Neural progenitor cell (in vitro differentiated cells): ENCODE results near the gene PIGB. TPM values are rescaled to one million over a fixed set of nuclear protein-coding genes. Genes with fewer than 3 reads are reported as not detected.

ENCODE experiments used
- DNase-seq: peaks from one replicate; pipeline ENCODE4 v3.0.0-alpha.2; 2016; ENCODE audit warnings: low spot score
- H2AFZ ChIP-seq: fragments of 200-600 bp; sonication (generic); replicated peaks from 2 replicates; pipeline ENCODE4 v1.6.1; 2016; ENCODE audit warnings: antibody characterized with exemption
- H3F3A ChIP-seq: fragments of 200-600 bp; sonication (generic); 2 replicates; pipeline ENCODE4 v1.6.1; 2016; ENCODE audit warnings: antibody characterized with exemption, low read depth
- H3K27ac ChIP-seq: fragments of 200-600 bp; sonication (generic); 2 replicates; pipeline ENCODE4 v1.5.1; 2016; ENCODE audit warnings: mild to moderate bottlenecking
- H3K27me3 ChIP-seq: fragments of 200-600 bp; sonication (generic); 2 replicates; pipeline ENCODE4 v1.6.1; 2016; ENCODE audit warnings: mild to moderate bottlenecking, moderate library complexity
- H3K36me3 ChIP-seq: fragments of 200-600 bp; sonication (generic); 2 replicates; pipeline ENCODE4 v1.5.1; 2016
- H3K4me1 ChIP-seq: fragments of 200-600 bp; sonication (generic); 2 replicates; pipeline ENCODE4 v1.6.1; 2016; ENCODE audit warnings: mixed run types
- H3K4me2 ChIP-seq: fragments of 200-600 bp; sonication (generic); 2 replicates; pipeline ENCODE4 v1.6.1; 2016
- H3K4me3 ChIP-seq: fragments of 200-600 bp; sonication (generic); 2 replicates; pipeline ENCODE4 v1.5.1; 2016
- H3K79me2 ChIP-seq: fragments of 200-600 bp; sonication (generic); 2 replicates; pipeline ENCODE4 v1.6.1; 2016; ENCODE audit warnings: low read depth
- H3K9ac ChIP-seq: fragments of 200-600 bp; sonication (generic); 2 replicates; pipeline ENCODE4 v1.6.1; 2016
- H3K9me3 ChIP-seq: fragments of 200-600 bp; sonication (generic); 2 replicates; pipeline ENCODE4 v1.5.1; 2016; ENCODE audit warnings: low read depth
- H4K20me1 ChIP-seq: fragments of 200-600 bp; sonication (generic); 2 replicates; pipeline ENCODE4 v1.6.1; 2016; ENCODE audit warnings: low read depth
- H3K27ac Mint-ChIP-seq: 3 replicates; pipeline ENCODE4 v1.8.0; 2021; ENCODE audit warnings: mixed read lengths
- H3K27me3 Mint-ChIP-seq: 2 replicates; pipeline ENCODE4 v1.8.0; 2022; ENCODE audit warnings: low read depth, mild to moderate bottlenecking, inconsistent platforms, moderate library complexity, mixed read lengths; ENCODE audit not compliant: insufficient read depth
- H3K36me3 Mint-ChIP-seq: 3 replicates; pipeline ENCODE4 v1.8.0; 2021; ENCODE audit warnings: mixed read lengths
- H3K4me1 Mint-ChIP-seq: 3 replicates; pipeline ENCODE4 v1.8.0; 2021; ENCODE audit warnings: mixed read lengths
- H3K4me3 Mint-ChIP-seq: 3 replicates; pipeline ENCODE4 v1.8.0; 2021; ENCODE audit warnings: mild to moderate bottlenecking, moderate library complexity, mixed read lengths
- H3K9me3 Mint-ChIP-seq: 3 replicates; pipeline ENCODE4 v1.8.0; 2020; ENCODE audit warnings: mixed read lengths
- CTCF ChIP-seq: fragments of 200-600 bp; sonication (generic); IDR thresholded peaks from 2 replicates; pipeline ENCODE4 v1.5.1; 2017; ENCODE audit warnings: antibody characterized with exemption, mild to moderate bottlenecking
- EZH2 ChIP-seq: fragments of 200-600 bp; sonication (generic); IDR thresholded peaks from 2 replicates; pipeline ENCODE4 v1.6.1; 2017; ENCODE audit warnings: antibody characterized with exemption, mild to moderate bottlenecking, moderate library complexity
- EZH2phosphoT487 ChIP-seq: fragments of 200-600 bp; sonication (generic); IDR thresholded peaks from 2 replicates; pipeline ENCODE4 v1.6.1; 2017; ENCODE audit warnings: antibody characterized with exemption
- total RNA-seq: library from RNA; depleted of rRNA; stranded (reverse); fragments of >200 nt; gene quantifications from 2 replicates; pipeline ENCODE4 v1.2.3, GENCODE V29; 2015; ENCODE audit warnings: low replicate concordance

PIGB gene
- total RNA-seq, 1 donor from 2014 or later, result 18.7 TPM

GRCh38 chr15:55334371-55334770 lies 15.3 kb downstream of the PIGB start:
- H3K9me3 Mint-ChIP-seq, result no peaks in the 10 kb centered on the region

GRCh38 chr15:55334997-55335396 lies 16.0 kb downstream of the PIGB start:
- no peaks in the 10 kb centered on the region for H3K79me2 ChIP-seq
- Mint-ChIP-seq H3K4me3 (no peak overlapping the region), H3K4me1 (no peaks in the 10 kb centered on the region)

More at GRCh38 chr15:55334371-55334770, 15.3 kb downstream of the PIGB start:
- Histone ChIP-seq H3K4me1 (no peaks in the 10 kb centered on the region), H3K27ac (no peak overlapping the region), H4K20me1 (no peaks in the 10 kb centered on the region), H3K9ac (no peak overlapping the region), H3K79me2 (no peaks in the 10 kb centered on the region), H3F3A (no peaks in the 10 kb centered on the region), H3K36me3 (no peaks in the 10 kb centered on the region), H3K9me3 (no peaks in the 10 kb centered on the region), H3K4me3 (no peak overlapping the region), H2AFZ (no peak overlapping the region), H3K27me3 (no peaks in the 10 kb centered on the region), H3K4me2 (no peak overlapping the region)
- Mint-ChIP-seq H3K27me3 (no peaks in the 10 kb centered on the region), H3K4me3 (no peak overlapping the region), H3K36me3 (no peaks in the 10 kb centered on the region), H3K4me1 (no peaks in the 10 kb centered on the region), H3K27ac (no peak overlapping the region)
- no peak for DNase-seq
- TF ChIP-seq CTCF, result no peak
- TF ChIP-seq EZH2, result no peak
- no peak for TF ChIP-seq EZH2phosphoT487

GRCh38 chr15:55337160-55337559 lies 18.1 kb downstream of the PIGB start:
- TF ChIP-seq EZH2phosphoT487, result no peak
- no peak for TF ChIP-seq EZH2
- no peak for TF ChIP-seq CTCF
- Histone ChIP-seq H3K9ac (no peak overlapping the region), H3K9me3 (no peaks in the 10 kb centered on the region), H3K36me3 (no peaks in the 10 kb centered on the region), H4K20me1 (no peaks in the 10 kb centered on the region), H3K27me3 (no peaks in the 10 kb centered on the region), H2AFZ (no peak overlapping the region), H3K4me2 (no peak overlapping the region), H3K4me1 (no peaks in the 10 kb centered on the region), H3K4me3 (no peak overlapping the region), H3K79me2 (no peaks in the 10 kb centered on the region), H3K27ac (no peak overlapping the region), H3F3A (no peaks in the 10 kb centered on the region)
- Mint-ChIP-seq H3K36me3 (no peaks in the 10 kb centered on the region), H3K27ac (no peak overlapping the region), H3K4me3 (no peak overlapping the region), H3K9me3 (no peaks in the 10 kb centered on the region), H3K4me1 (no peaks in the 10 kb centered on the region), H3K27me3 (no peaks in the 10 kb centered on the region)
- no peak for DNase-seq

More at GRCh38 chr15:55334997-55335396, 16.0 kb downstream of the PIGB start:
- no peak overlapping the region for H3K27ac Mint-ChIP-seq
- H3K27ac ChIP-seq, result no peak overlapping the region
- no peak overlapping the region for H3K9ac ChIP-seq
- H3F3A ChIP-seq, result no peaks in the 10 kb centered on the region
- no peak overlapping the region for H3K4me3 ChIP-seq
- H3K36me3 ChIP-seq, result no peaks in the 10 kb centered on the region
- H3K27me3 Mint-ChIP-seq, result no peaks in the 10 kb centered on the region
- no peak for TF ChIP-seq CTCF
- no peak for TF ChIP-seq EZH2phosphoT487
- TF ChIP-seq EZH2, result no peak
- DNase-seq, result no peak
- H3K4me1 ChIP-seq, result no peaks in the 10 kb centered on the region
- no peak overlapping the region for H3K4me2 ChIP-seq
- H3K36me3 Mint-ChIP-seq, result no peaks in the 10 kb centered on the region
- no peak overlapping the region for H2AFZ ChIP-seq
- no peaks in the 10 kb centered on the region for H3K9me3 ChIP-seq
- H3K9me3 Mint-ChIP-seq, result no peaks in the 10 kb centered on the region
- H3K27me3 ChIP-seq, result no peaks in the 10 kb centered on the region
- no peaks in the 10 kb centered on the region for H4K20me1 ChIP-seq
